Gastrocnemius medialis (tissue), 4 donors: ENCODE results near the gene CPXM1.

Source experiments
- CTCF ChIP-seq, 5 experiments: fragments of 450-650 bp in 3 of 5; fragments of 200-600 bp in 2 of 5; sonication (generic) in 2 of 5; IDR thresholded peaks in 4 of 5; conservative IDR thresholded peaks in 1 of 5; 1 replicate in 4 of 5; 2 replicates in 1 of 5; pipeline ENCODE4 v1.5.1; 2016 to 2019; ENCODE audit warnings: antibody characterized with exemption in 5 of 5, mild to moderate bottlenecking in 3 of 5, moderate library complexity in 3 of 5
- POLR2A ChIP-seq, 2 donors: fragments of 450-650 bp; IDR thresholded peaks; one replicate each; pipeline ENCODE4 v1.6.1; 2017; ENCODE audit warnings: antibody characterized with exemption in 2 of 2, mild to moderate bottlenecking in 2 of 2, moderate library complexity in 2 of 2

GRCh38 chr20:2755451-2756055, 44.9 kb downstream of the CPXM1 start:
- TF ChIP-seq CTCF (IDR thresholded peaks at IDR 0.05 in 4 of 5, conservative IDR thresholded peaks at IDR 0.05 in 1 of 5), result no peak
- no peak for TF ChIP-seq POLR2A (IDR thresholded peaks at IDR 0.05)
